Stimulated activated CD8-positive, alpha-beta memory T cell treated with anti-CD3 and anti-CD28 coated beads, Interleukin-7, amount 100 ng/mL, for 24 hours (primary cell): ENCODE data around the gene KRT3.

Experiments
- DNase-seq: peaks from one replicate; pipeline ENCODE4 v3.0.0-alpha.2; 2020; ENCODE audit warnings: low read depth

Gene KRT3

DNA sequence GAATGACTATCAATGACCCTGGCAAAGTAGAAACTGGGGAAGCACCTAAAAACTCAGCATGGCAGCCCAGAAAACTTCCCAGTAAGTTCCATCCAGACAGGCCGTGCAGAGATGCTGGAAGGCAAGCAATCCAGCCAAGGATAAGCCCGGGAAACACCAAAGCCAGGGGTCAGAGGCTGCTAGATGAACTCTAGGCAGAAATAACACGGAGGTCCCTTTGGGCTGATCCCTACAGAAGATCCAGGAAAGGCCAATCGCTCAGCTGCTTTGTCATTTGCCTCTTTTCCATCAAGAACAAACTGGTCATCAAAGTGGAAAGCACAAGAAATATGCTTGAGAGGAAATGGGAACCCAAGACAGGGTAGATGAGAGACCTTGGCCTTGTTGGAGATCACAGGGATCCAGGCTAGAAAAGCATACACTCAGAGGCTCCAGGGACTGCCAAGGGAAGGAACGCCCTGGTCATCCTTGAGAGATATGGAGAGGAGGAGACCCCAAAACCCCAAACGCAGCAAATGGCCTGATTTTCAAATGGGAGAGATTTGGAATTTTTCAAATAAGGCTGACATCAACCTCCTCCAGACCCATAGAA, 31.7 kb upstream of the KRT3 start:
- DNase-seq = no peak

DNA sequence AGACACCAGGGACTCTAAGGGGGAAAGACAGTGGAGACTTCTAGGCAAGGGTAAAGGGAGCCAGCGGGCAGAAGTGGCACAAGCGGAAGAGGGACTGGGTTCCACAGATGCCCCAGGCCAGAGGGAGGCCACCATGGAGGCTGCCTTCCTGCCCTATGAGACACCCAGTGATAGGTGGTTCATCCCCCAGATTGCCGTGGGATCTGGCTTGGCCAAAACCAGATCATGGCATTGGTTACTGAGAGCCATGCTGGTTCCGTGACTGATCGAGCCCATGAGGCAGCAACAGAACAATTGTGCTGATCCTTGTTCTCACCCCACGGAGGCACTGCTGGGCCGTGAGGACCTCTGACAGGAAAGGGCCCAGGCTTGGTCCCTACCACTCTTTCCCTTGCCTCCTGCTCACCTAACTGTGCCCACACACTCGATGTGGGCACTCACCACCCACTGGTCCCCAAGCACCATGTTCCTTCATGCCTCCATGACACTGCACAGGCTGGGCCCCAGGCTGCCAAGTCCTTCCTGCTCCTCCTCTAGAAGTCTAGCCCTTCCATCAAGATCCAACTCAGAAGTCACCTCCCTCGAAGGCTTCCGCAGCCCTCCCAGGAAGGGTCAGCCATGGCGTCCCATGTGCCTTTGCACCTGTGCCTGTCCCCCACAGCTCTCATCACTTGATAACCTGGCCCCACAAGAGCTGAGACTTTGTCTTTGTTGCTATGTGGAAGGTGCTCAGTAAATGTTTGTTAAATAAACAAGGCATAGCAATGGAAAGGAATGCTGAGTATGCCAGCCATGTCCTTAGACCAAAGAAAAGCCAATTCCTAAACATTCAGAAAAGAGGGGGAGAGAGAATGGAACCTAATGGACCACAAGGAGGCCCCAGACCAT, 30.9 kb upstream of the KRT3 start:
- DNase-seq = no peak

DNA sequence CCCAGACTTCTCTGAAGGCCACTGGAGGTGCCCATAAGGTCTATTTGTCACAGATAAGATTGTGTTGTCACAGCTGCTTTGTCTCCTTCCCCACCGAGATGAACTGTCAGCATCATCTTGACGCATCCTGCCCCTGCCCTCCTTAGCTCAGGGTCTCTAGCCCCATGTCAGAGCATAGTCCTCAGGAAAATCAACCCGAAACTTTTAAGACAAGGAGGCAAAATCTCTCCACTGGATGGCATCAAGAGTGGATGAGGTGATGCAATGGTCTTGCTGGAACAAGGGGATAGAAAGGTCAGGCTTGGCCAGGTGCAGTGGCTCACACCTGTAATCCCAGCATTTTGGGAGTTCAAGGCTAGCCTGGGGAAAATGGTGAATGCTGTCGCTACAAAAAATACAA, 30.0 kb upstream of the KRT3 start:
- no peak for DNase-seq

GRCh38 chr12:52824741-52825410, 29.0 kb upstream of the KRT3 start:
- DNase-seq = no peak

DNA sequence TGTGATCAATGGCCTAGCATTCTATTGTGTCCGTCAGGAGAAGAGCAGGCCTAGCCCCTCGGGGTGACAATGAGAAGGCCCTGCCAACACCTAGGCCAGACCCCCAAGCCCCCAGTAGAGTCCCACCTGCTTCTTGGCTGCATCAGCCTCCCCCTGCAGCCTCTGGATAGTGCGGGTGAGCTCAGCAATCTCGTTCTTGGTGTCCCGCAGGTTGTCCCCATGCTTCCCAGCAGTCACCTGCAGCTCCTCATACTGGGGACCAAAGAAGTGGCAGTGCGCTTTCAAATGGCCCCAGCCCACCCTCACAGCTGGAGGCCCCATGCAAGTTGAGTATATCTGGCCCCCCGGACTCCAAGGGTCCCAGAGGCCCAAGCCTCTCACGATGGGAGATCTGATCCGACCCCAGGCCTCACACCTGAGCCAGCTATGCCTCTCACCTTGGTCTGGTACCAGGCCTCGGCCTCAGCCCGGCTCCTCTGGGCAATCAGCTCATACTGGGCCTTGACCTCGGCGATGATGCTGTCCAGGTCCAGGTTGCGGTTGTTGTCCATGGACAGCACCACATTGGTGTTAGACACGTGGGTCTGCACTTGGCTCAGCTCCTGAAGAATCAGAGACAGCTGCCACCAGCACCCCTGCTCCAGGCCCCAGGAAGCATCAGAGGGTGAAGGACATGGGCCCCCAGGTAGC, 28.0 kb upstream of the KRT3 start:
- no peak for DNase-seq

GRCh38 chr12:52822771-52823510, 27.0 kb upstream of the KRT3 start:
- no peak for DNase-seq

- no peak for DNase-seq
Measured at GRCh38 chr12:52821826-52822660, 26.1 kb upstream of the KRT3 start.

- no peak for DNase-seq
Measured at GRCh38 chr12:52821071-52821730, 25.3 kb upstream of the KRT3 start.

GRCh38 chr12:52820521-52820920, 24.6 kb upstream of the KRT3 start:
- no peak for DNase-seq

DNA sequence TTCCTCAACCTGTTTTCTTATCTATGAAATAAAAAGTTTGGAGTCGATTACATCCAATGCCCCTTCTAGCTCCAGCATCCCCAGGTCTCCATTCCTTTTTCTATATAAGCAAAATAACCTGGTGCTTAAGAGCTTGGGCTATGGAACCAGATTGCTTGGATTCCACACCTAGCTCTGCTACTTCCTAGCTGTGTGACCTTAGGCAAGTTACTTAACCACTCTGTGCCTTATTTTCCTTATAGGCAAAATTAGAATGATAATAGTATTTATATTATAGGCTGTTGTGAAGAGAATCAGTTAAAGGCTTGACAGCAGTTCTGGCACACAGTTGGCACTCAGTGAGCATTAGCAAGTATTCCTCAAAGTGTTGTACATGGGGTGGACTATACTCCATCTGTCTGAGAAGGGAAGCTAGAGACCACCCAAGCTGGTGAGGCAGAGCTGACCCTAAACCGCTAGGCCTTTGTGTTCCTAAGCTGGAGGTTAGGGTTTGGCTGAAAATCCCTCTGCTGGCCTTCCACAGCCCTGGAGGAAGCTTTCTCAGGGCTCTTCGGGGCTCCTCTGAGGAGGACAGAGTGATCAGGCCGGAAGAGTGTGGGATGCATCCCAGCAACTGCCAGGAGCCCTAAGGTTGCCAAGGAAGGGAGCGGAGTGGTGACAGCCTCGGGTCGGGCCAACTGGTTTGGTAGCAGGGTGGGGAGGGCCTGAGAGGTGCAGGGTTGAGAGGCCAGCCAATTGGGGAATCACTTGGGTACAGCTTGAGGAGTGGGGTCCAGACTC, 24.0 kb upstream of the KRT3 start:
- DNase-seq = no peak

- DNase-seq = no peak
Measured at GRCh38 chr12:52818887-52819420, 23.0 kb upstream of the KRT3 start.

- no peak for DNase-seq
Measured at GRCh38 chr12:52818388-52818787, 22.5 kb upstream of the KRT3 start.

GRCh38 chr12:52817699-52818238, 21.9 kb upstream of the KRT3 start:
- DNase-seq = no peak

- DNase-seq = no peak
Measured at GRCh38 chr12:52817003-52817698, 21.2 kb upstream of the KRT3 start.

- no peak for DNase-seq
Measured at GRCh38 chr12:52815676-52816588, 20.0 kb upstream of the KRT3 start.

GRCh38 chr12:52815161-52815560, 19.2 kb upstream of the KRT3 start:
- DNase-seq = no peak

- DNase-seq = no peak
Measured at GRCh38 chr12:52814710-52815155, 18.8 kb upstream of the KRT3 start.
